ENCODE data around the gene CACUL1.
"Not testable (repeated sequence)": the region's sequence is repeated elsewhere in the genome, so short reads cannot be mapped to it uniquely, and the experiment has no call there.

The CACUL1 gene

GRCh38 chr10:118682533-118682932, 72.2 kb downstream of the CACUL1 start:
- DNase-seq: no peak

- DNase-seq: no peak
These were observed 74.6 kb downstream of the CACUL1 start for GRCh38 chr10:118680197-118680596.

DNA sequence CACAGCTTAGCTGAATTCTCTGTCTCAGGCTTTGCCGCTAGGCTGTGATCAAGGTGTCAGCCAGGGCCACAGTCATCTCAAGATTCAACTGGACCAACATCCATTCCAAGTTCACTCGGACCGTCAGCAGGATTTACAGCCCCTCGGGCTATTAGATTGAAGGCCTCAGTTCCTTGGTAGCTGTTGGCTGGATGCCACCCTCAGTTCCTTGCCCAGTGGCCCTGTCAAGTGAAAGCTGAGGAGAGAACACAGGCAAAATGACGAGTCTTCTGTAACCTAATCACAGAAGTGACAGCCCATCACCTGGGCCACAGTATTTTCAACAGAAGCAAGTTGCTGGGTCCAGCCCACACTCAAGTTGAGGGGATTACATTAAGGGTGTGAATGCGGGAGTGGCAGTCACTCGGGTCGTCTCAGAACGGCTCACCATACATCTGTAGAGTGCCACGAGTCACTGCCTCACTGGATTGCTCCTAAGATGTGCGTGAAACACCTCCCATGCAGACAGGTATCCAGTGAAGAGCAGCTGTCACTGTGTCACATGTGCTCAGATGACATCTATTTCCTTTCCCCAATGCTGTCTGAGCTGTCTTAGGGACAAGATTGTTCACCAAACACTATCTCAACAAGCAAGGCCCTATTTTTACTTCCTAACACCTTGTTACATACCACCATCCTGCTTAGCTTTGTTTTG, 80.4 kb downstream of the CACUL1 start:
- no peak for DNase-seq

DNA sequence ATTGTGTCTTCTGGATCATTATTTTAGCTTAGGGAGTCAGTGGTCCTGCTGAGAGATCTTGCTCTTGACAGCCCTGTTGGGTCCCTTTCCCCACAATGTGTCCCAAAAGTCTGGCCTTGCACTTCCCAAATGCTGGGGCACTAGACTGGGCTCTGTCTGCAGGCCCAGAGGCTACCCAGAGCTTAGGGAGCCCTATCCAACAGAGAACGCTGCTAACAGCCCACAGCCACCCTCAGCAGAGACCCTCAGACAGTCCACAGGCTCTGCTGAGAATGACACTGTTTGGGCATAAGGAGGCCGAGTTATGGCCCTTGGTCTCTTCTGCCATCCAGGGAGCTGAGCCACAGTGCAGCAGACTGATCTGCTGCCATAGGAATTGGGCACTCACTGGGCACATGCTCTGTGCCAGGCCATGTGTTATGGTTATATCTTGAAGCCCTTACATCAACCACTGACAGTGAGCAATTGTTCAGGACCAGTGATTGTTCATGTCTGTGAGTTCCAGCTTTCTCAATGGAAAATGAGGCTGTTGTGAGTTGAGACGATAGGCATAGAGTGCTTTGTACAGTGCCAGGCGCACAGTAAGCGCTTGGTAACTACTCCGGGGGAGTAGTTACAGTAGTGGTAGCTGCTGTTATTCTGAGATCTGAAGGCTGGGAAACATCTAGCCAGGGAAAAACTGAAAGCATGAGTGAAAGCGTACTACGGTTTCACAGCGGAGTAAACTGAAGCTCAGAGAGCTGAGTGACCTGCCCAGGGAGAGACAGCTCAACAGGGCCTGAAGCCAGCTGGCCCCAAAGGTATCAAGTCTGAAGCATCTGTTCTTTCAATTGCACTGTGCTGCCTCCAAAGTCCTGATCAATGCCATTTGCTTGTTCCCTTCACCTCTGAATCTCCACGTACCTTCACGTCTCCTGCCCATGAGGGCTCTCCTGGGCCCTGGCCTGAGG, 81.7 kb downstream of the CACUL1 start:
- DNase-seq: no peak

GRCh38 chr10:118672153-118672552, 82.6 kb downstream of the CACUL1 start:
- DNase-seq: no peak

DNA sequence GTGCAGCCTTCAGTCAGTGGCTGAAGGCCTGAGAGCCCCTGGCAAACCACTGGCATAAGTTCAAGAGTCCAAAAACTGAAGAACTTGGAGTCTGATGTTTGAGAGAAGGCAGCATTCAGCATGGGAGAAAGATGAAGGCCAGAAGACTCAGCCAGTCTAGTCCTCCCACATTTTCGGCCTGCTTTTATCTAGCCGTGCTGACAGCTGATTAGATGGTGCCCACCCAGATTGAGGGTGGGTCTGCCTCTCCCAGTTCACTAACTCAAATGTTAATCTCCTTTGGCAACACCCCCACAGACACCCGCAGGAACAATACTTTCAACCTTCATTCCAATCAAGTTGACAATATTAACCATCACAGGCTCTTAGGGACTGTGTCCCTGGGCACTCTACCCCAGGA, 83.5 kb downstream of the CACUL1 start:
- DNase-seq: not testable (repeated sequence)

- DNase-seq: no peak
These were observed 84.2 kb downstream of the CACUL1 start for GRCh38 chr10:118670472-118671124.

DNA sequence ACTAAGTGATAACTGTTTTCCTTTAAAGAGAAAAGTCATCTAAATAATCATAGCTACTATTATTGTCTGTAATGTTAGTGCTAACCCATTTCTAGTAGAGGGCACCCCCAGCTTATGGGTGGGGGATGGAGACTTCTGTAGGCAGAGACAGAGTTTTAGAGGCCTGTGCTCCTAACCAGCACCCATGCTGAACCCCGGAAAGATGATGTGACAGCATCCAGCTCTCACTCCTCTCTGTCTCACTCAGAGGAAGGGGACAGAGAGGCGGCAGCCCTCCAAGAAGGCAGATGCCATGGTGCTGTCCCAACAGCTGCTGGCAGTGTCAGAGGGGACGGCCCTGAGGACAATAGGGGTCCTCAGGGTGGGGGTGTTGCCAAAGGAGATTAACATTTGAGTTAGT, 84.9 kb downstream of the CACUL1 start:
- DNase-seq: no peak

DNA sequence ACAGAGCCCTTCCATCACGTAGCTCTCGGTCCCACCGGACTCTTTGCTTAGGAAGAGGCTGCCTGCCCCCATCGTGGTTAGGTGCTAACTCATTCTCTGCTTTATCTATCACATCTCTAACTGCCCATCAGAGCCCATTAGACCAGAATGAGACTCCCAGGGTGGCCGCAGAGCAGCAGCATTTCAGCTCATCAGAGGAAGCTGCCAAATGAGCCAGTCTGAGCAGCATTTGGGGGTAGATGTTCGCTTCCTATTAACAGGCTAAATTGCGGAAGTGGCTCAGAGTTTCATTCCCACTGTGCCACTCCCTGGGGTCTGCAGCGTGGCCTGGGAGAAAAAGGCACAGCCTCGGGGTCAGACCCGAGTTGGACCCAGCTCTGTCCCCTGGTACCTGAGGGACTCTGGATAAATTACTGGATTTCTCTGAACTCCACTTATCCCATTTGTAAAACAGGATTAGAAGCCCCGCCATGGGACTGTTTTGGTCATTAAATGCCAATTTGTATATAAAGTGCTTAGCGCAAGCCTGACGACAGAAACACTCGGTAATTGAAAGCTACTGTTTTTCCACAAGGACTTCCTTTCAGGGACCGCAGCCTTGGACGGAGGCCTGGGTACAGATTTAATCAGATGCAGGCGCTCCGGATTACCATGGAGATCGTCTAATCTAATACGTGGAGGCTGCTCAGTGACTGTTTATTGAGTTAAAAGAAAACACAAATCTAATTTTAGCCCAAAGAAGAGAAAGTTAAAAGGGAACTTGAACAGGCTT, 85.6 kb downstream of the CACUL1 start:
- no peak for DNase-seq

DNA sequence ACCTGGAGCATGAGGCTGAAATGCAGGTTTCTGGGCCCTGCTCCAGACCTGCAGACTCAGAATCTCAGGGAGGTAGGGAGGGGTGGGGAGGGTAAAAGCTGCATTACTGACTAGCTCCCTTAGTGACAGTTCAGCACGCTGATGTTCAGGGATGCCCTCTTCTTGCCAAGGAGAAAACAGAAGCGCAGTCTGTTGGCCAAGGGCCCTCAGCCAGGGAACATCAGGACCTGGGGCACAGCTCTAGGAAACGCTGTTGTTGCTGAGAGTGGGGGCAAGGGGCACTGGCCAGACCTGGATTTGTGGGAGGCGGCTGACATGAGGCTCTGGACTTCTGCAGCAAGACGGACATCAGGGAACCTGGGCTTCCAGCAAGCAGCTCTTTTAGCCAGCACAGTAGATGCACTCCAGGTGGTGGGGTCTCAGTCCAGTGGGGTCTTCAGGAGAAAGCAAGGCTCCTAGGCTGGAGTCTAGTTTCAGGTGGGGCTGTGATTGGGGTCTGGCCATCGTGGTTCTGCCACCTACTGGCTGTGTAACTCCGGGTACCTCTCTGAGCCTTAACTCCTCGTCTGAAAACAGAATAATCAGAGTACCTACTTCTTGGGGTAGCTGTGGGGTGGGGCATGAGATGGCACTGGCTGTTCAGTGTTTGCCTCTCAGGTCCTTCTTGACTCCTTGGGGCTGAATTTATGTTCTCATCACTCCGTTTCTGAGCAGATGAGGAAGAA, 86.4 kb downstream of the CACUL1 start:
- no peak for DNase-seq

DNA sequence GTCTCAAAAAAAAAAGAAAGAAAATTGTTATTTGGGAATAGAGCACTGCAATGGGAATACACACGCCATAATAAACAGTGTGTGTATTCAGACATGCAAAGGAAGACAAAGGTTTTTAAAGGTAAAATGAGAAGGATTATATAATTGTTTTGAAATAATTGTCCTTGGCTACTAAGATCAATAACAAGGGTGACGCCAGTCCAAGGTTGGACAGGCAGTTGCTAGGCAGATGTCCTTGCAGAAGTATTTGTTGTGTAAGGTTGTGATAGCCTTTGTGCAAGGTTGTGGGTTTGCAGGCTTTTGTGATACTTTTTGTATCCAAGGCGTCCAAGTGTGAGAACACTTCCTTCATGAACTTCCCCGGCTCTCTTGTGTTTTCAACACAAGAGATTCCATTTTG, 87.0 kb downstream of the CACUL1 start:
- no peak for DNase-seq

- no peak for DNase-seq
These were observed 88.4 kb downstream of the CACUL1 start for GRCh38 chr10:118666350-118666749.

GRCh38 chr10:118664321-118664720, 90.4 kb downstream of the CACUL1 start:
- DNase-seq: no peak

- no peak for DNase-seq
These were observed 91.6 kb downstream of the CACUL1 start for GRCh38 chr10:118663176-118663575.

DNA sequence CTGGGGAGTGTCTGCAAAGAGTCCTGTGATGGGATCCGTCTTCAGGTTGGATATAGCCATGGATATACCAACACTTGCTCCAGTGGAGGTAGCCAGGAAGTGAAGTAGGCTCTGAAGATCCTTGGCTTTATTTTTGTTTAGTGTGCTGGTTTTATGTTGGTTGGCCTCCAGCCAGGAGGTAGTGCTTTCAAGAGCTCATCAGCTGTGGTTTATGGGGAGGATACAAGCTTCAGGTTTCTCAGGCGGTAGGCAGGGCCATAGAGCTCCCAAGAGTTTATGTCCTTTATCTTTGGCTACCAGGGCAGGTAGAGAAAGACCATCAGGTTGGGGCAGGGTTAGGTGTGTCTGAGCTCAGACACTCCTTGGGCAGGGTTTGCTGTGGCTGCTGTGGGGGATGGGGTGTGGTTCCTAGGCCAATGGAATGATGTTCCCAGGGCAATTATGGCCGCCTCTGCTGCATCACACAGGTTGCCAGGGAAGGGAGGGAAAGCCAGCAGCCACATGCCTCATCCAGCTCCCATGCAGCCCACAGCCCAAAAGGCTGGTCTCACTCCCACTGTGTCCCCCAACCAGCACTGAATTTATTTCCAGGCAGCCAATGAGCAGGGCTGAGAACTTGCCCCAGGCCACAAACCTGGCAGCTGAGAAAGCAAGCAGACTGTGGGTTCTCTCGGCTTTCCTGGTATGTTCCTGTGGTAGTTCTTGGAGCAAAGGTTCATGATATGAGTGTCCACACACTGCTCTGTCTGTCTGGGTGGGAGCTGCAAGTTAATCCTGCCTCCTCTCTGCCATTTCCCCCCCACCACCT, 92.3 kb downstream of the CACUL1 start:
- no peak for DNase-seq

DNA sequence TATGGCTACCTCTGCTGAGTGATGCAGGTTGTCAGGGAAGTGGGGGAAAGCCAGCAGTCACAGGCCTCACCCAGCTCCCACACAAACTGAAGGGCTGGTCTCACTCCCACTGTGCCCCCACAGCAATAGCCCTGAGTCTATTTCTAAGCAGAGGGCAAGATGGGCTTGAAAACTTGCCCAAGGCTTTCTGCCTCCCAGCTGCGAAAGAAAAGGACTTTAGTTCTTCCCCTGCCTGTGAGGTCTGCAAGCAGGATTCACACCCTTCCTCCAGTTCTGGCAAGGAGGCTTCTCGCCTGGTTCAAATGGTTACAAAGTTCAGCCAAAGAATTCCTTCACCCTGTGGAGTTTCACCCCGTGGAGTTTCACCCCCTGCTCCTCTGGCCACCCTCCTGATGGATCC, 96.0 kb downstream of the CACUL1 start:
- DNase-seq: no peak

GRCh38 chr10:118658168-118658567, 96.6 kb downstream of the CACUL1 start:
- not testable (repeated sequence) for DNase-seq

DNA sequence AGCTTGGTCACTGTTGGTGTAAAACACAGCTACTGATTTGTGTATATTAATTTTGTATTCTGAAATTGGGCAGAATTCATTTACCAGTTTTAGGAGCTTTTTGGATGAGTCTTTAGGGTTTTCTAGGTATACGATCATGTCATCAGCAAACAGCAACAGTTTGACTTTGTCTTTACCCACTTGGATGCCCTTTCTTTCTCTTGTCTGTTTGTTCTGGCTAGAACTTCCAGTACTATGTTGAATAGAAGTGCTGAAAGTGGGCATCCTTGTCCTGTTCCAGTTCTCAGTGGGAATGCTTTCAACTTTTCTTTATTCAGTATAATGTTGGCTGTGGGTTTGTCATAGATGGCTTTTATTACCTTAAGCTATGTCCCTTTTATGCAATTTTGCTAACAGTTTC, 109.5 kb downstream of the CACUL1 start:
- DNase-seq: not testable (repeated sequence)

DNA sequence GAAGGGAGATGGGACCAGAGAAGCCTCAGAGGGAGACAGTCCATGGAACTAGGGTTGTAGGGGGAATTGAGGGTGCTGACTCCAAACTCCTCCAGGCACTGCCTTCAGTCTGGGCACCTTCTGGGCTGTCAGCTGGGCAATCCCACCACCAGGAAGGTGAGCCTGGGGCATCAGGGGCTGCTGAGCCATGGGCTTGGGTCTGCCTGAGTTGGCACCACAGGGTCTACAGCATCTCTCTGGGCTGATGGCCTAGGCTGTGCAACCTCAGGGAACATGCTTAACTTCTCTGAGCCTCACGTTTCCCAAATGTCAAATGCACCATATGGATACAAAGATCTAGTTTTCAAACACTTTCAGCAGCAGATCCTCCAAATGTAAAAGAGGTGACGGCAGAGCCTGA, 112.5 kb downstream of the CACUL1 start:
- no peak for DNase-seq

- DNase-seq: no peak
These were observed 116.1 kb downstream of the CACUL1 start for GRCh38 chr10:118638680-118639079.
